Measurements from ENCODE around the gene SLC27A1. TPM values are rescaled to one million over a fixed set of nuclear protein-coding genes. Genes with fewer than 3 reads are reported as not detected.

The SLC27A1 gene
- total and polyA plus RNA-seq, 7 experiments from 2014 or later, result 3.1 to 15.1 (median 10.5) TPM

DNA sequence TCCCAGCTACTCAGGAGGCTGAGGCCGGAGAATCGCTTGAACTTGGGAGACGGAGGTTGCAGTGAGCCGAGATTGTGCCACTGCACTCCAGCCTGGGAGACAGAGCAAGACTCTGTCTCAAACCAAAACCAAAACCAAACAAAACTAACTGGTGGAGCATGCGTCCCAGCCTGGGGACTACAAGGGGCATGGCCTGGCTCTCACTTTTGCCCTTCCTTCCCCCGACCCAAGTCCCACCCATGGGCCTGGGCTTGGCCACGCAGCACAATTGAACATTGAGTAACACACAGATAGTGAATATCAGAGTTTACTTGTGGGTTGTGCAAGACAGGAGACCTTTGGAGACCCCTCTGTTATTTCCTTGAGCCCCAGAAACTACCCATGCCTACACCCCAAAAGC lies 35.1 kb upstream of the SLC27A1 start:
- no peaks in the 10 kb centered on the region for H3K4me1 ChIP-seq (ENCODE audit: control insufficient read depth in 2 of 2, insufficient read depth in 2 of 2, low read length in 2 of 2)
- Mint-ChIP-seq H3K9me3 (no peaks in the 10 kb centered on the region), H3K36me3 (no peaks in the 10 kb centered on the region), H3K27me3 (no peaks in the 10 kb centered on the region), H3K4me3 (no peak overlapping the region), H3K27ac (no peak overlapping the region), H3K4me1 (peaks cover 0 to 5% (median 0%) of the 10 kb centered on the region in 7 donors)
- intact Hi-C loops (cut with micrococcal nuclease), result no loop called here
- ChIA-PET CTCF (no interaction called here), POLR2A (no interaction called here)
- no peak overlapping the region for H3K4me3 ChIP-seq (ENCODE audit: low read length)
- ATAC-seq (no peak), DNase-seq (no peak)
- no peaks in the 10 kb centered on the region for H3K27me3 ChIP-seq (ENCODE audit: control insufficient read depth in 2 of 2, insufficient read depth in 2 of 2, low read length in 2 of 2)
- no peaks in the 10 kb centered on the region for H3K9me3 ChIP-seq (ENCODE audit: control insufficient read depth in 2 of 3, low read length in 3 of 3)
- H3K27ac ChIP-seq (ENCODE audit: low read depth, low read length), result no peak overlapping the region
- no peaks in the 10 kb centered on the region for H3K36me3 ChIP-seq (ENCODE audit: control insufficient read depth in 2 of 3, insufficient read depth in 3 of 3, low read length in 3 of 3)

DNA sequence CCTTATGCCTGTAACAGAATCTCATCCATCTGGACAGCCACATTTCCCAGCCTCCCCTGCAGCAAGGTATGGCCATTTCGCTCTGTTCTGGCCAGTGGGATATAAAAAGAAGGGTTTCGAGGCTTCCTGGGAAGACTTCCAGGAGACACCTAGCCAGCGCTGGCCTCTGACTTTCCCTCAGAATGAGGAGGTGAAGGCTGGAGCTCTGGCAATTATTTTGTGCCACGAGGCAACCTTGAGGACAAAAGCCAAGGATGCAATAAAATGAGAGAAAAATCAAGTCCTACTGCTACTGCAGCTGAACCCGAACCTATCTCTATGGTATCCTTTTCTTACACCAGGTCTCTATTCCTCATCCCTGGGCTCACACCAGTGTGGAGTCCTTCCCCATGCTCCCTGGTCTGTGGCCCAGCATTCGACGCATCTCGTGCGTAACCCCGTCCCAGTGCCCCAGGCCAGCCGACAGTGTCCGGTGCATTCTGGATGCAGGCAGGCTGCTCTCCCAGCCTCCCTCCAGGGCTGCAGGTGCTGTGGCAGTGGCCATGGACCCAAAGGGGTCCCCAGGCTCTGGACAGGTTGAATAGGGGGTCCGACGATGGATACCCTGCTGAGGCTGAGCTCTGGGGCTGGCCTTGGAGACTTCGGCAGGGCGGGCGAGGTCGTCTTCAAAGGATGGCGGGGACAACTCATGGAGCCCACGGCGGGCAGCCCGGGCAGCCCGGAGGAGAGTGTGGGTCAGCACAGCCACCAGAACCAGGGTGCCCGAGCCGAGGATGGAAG lies 34.0 kb upstream of the SLC27A1 start:
- ChIA-PET CTCF (no interaction called here), POLR2A (no interaction called here)
- H3K4me1 ChIP-seq (ENCODE audit: control insufficient read depth in 2 of 2, insufficient read depth in 2 of 2, low read length in 2 of 2), result no peaks in the 10 kb centered on the region
- no peaks in the 10 kb centered on the region for H3K27me3 ChIP-seq (ENCODE audit: control insufficient read depth in 2 of 2, insufficient read depth in 2 of 2, low read length in 2 of 2)
- no peak overlapping the region for H3K27ac ChIP-seq (ENCODE audit: low read depth, low read length)
- Mint-ChIP-seq H3K27me3 (no peaks in the 10 kb centered on the region), H3K4me1 (peaks cover 0 to 5% (median 0%) of the 10 kb centered on the region in 7 donors), H3K36me3 (no peaks in the 10 kb centered on the region), H3K27ac (no peak overlapping the region), H3K9me3 (no peaks in the 10 kb centered on the region), H3K4me3 (no peak overlapping the region)
- no peak overlapping the region for H3K4me3 ChIP-seq (ENCODE audit: low read length)
- no peak for DNase-seq
- ATAC-seq, result no peak
- intact Hi-C loops (cut with micrococcal nuclease), result no loop called here
- peaks cover 0 to under 1% (median 0%) of the 10 kb centered on the region in 3 experiments for H3K9me3 ChIP-seq (ENCODE audit: control insufficient read depth in 2 of 3, low read length in 3 of 3)
- H3K36me3 ChIP-seq (ENCODE audit: control insufficient read depth in 2 of 3, insufficient read depth in 3 of 3, low read length in 3 of 3), result no peaks in the 10 kb centered on the region

DNA sequence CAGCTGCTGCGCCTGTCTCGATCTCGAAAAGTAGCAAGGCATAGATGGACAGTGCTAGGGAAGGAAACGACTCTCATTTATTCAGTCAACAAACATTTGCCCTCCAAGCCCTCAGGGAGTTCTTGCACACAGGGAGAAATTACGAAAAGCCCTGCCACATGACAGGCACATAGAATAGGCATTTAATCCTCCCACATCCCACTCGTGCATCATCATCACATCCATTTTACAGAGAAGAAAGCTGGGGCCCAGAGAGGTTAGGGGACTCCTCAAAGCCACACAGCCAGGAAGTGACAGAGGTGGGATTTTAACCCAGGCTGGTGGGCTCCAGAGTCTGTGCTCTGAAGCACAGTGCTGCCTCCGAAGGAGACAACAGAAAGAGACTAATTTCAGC lies 33.5 kb upstream of the SLC27A1 start:
- Mint-ChIP-seq H3K27me3 (no peaks in the 10 kb centered on the region), H3K36me3 (no peaks in the 10 kb centered on the region), H3K9me3 (peaks cover 0 to 2% (median 0%) of the 10 kb centered on the region in 11 donors), H3K27ac (no peak overlapping the region), H3K4me3 (no peak overlapping the region), H3K4me1 (peaks cover 0 to 1% (median 0%) of the 10 kb centered on the region in 7 donors)
- Histone ChIP-seq H3K4me1 (ENCODE audit: control insufficient read depth in 2 of 2, insufficient read depth in 2 of 2, low read length in 2 of 2) (no peaks in the 10 kb centered on the region), H3K4me3 (ENCODE audit: low read length) (no peak overlapping the region), H3K36me3 (ENCODE audit: control insufficient read depth in 2 of 3, insufficient read depth in 3 of 3, low read length in 3 of 3) (no peaks in the 10 kb centered on the region), H3K9me3 (ENCODE audit: control insufficient read depth in 2 of 3, low read length in 3 of 3) (peaks cover 0 to 3% (median 0%) of the 10 kb centered on the region in 3 experiments), H3K27me3 (ENCODE audit: control insufficient read depth in 2 of 2, insufficient read depth in 2 of 2, low read length in 2 of 2) (no peaks in the 10 kb centered on the region), H3K27ac (ENCODE audit: low read depth, low read length) (no peak overlapping the region)
- DNase-seq, result no peak
- POLR2A ChIA-PET, result interaction anchor here (0.6 kb wide), 1 partner anchor 20 kb away, joined by 3 read pairs; no protein-coding TSS in a partner anchor
- no peak for ATAC-seq
- intact Hi-C loops (cut with micrococcal nuclease), result no loop called here
- CTCF ChIA-PET, result interaction anchor here (1.4 kb wide), 1 partner anchor 59 kb away, joined by 4 read pairs; no protein-coding TSS in a partner anchor

DNA sequence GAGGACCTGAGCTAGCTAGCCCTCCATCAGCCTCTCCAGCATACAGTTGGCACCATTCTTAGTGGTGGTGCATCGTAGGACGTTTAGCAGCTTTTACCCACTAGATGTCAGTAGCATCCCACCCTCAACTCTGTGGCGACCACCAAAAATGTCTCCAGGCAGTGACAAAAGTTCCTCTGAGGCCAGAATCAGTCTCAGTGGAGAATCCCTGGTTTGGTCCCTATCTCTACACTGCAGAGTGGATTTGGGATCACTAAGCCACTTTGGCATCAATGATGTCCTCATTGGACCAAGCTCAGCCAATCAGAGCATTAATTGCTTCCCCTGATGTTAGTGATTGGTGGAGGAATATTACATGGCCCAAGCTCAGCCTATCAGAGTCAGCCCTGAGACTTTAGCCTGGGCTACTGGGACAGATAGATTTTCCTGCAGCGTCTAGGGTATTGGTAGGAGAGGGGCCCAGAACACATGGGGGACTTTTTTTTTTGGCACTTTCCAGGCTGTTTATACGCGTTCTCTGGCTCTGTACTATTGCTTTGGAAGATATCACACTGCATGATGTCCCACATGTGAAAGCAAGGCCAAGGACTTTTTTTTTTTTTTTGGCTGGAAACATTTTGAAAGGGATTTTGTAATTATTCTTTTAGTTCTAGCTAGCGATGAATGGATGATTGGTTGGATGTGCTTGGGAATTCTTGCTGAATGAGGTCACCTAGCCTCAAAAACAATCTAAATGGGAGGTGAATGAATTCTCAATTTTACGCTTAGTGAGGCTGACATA lies 28.9 kb upstream of the SLC27A1 start:
- Mint-ChIP-seq H3K4me1 (peaks cover 0 to 1% (median 0%) of the 10 kb centered on the region in 7 donors), H3K27ac (no peak overlapping the region), H3K4me3 (no peak overlapping the region), H3K27me3 (no peaks in the 10 kb centered on the region), H3K9me3 (peaks cover 0 to 3% (median 0%) of the 10 kb centered on the region in 11 donors), H3K36me3 (no peaks in the 10 kb centered on the region)
- Histone ChIP-seq H3K27me3 (ENCODE audit: control insufficient read depth in 2 of 2, insufficient read depth in 2 of 2, low read length in 2 of 2) (no peaks in the 10 kb centered on the region), H3K4me1 (ENCODE audit: control insufficient read depth in 2 of 2, insufficient read depth in 2 of 2, low read length in 2 of 2) (no peaks in the 10 kb centered on the region), H3K27ac (ENCODE audit: low read depth, low read length) (no peak overlapping the region), H3K36me3 (ENCODE audit: control insufficient read depth in 2 of 3, insufficient read depth in 3 of 3, low read length in 3 of 3) (no peaks in the 10 kb centered on the region), H3K9me3 (ENCODE audit: control insufficient read depth in 2 of 3, low read length in 3 of 3) (peaks cover 0 to 3% (median 0%) of the 10 kb centered on the region in 3 experiments), H3K4me3 (ENCODE audit: low read length) (no peak overlapping the region)
- ATAC-seq (peak; percentile 54), DNase-seq (peak in 3 of 9 donors; percentile 14 to 35 (median 33))
- CTCF ChIA-PET, result interaction anchor here (0.5 to 0.7 kb wide), 4 partner anchors 26 to 354 kb away, joined by 3 read pairs; partner anchors contain the start of gene B3GNT3
- intact Hi-C loops (cut with micrococcal nuclease), result loop anchor here in 1 of 2 donors (1.0 kb wide), 1 partner anchor 414 kb away; no protein-coding TSS in a partner anchor
- POLR2A ChIA-PET, result interaction anchor here (0.6 to 0.7 kb wide), 2 partner anchors 24 to 141 kb away, joined by 4 to 5 read pairs; no protein-coding TSS in a partner anchor

DNA sequence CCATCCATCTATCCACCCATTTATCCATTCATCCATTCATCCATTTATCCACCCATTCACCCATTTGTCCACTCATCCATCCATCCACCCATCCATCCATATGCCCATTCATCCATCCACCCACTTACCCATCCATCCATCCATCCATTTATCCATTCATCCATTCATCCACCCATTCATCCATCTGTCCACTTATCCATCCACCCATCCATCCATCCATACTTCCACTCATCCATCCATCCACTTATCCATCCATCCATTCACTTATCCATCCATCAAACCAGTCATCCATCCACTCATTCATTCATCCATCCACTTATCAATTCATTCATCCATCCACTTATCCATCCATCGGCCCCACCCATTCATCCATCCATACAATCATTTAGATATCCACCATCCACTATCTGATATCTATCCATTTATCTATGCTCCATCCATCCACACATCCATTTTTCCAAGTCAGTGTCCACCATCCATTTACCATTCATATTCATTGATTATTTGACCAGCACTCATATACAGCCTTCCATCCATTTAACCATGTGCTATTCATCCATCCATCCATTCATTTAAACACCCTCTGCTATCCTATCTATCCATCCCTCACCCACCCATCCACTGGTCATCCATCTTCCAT lies 24.7 kb upstream of the SLC27A1 start:
- DNase-seq, result no peak
- peaks cover 0 to 19% (median 7%) of the 10 kb centered on the region in 5 donors for H3K27me3 Mint-ChIP-seq
- H3K4me3 ChIP-seq (ENCODE audit: low read length), result no peak overlapping the region
- no peaks in the 10 kb centered on the region for H3K36me3 ChIP-seq (ENCODE audit: control insufficient read depth in 2 of 3, insufficient read depth in 3 of 3, low read length in 3 of 3)
- CTCF ChIA-PET, result interaction anchor here (1.8 kb wide), 1 partner anchor 20 kb away, joined by 5 read pairs; no protein-coding TSS in a partner anchor
- no peak for ATAC-seq
- H3K36me3 Mint-ChIP-seq, result no peaks in the 10 kb centered on the region
- POLR2A ChIA-PET, result no interaction called here
- no peak overlapping the region for H3K27ac Mint-ChIP-seq
- intact Hi-C loops (cut with micrococcal nuclease), result no loop called here
- H3K27me3 ChIP-seq (ENCODE audit: control insufficient read depth in 2 of 2, insufficient read depth in 2 of 2, low read length in 2 of 2), result no peaks in the 10 kb centered on the region
- no peak overlapping the region for H3K27ac ChIP-seq (ENCODE audit: low read depth, low read length)
- H3K9me3 Mint-ChIP-seq, result peaks cover 0 to 3% (median 0%) of the 10 kb centered on the region in 11 donors
- no peak overlapping the region for H3K4me3 Mint-ChIP-seq
- H3K9me3 ChIP-seq (ENCODE audit: control insufficient read depth in 2 of 3, low read length in 3 of 3), result peaks cover 0 to 3% (median 0%) of the 10 kb centered on the region in 3 experiments
- H3K4me1 Mint-ChIP-seq, result peaks cover 0 to 15% (median 9%) of the 10 kb centered on the region in 7 donors
- no peaks in the 10 kb centered on the region for H3K4me1 ChIP-seq (ENCODE audit: control insufficient read depth in 2 of 2, insufficient read depth in 2 of 2, low read length in 2 of 2)

DNA sequence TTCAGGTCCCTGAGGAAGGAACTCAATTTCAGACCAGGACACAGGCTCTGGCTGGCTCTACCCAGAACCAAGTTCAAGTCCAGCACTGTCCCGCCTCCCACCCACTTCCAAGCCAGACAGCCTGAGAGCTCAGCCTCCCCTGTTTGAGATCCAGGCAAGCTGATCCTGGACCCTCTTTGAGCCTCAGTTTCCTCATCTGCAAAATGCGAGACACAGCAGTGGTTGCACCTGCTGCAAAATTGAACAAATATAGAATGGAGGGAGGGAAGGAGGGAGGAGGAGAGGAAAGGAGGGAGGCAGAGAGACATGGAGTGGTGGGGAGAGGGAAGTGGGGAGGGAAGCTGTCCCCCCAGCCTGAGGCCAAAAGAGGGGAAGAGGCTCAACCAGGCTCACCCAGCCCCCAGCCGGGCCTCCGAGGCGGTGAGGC lies 22.6 kb upstream of the SLC27A1 start:
- ChIA-PET CTCF (interaction anchor here (1.0 kb wide), 1 partner anchor 54 kb away, joined by 3 read pairs; the partner anchor contains the start of gene CCDC194), POLR2A (no interaction called here)
- ATAC-seq (no peak), DNase-seq (no peak)
- H3K4me3 ChIP-seq (ENCODE audit: low read length), result no peak overlapping the region
- intact Hi-C loops (cut with micrococcal nuclease), result loop anchor here in 1 of 2 donors (1.0 kb wide), 1 partner anchor 52 kb away; no protein-coding TSS in a partner anchor
- H3K27me3 Mint-ChIP-seq, result peaks cover 0 to 24% (median 7%) of the 10 kb centered on the region in 5 donors
- no peaks in the 10 kb centered on the region for H3K4me1 ChIP-seq (ENCODE audit: control insufficient read depth in 2 of 2, insufficient read depth in 2 of 2, low read length in 2 of 2)
- peak overlapping the region in 8 of 10 donors; percentile 16 to 64 (median 52) for H3K4me3 Mint-ChIP-seq
- H3K27ac Mint-ChIP-seq, result no peak overlapping the region
- H3K36me3 ChIP-seq (ENCODE audit: control insufficient read depth in 2 of 3, insufficient read depth in 3 of 3, low read length in 3 of 3), result no peaks in the 10 kb centered on the region
- H3K9me3 ChIP-seq (ENCODE audit: control insufficient read depth in 2 of 3, low read length in 3 of 3), result no peaks in the 10 kb centered on the region
- peaks cover 0 to 15% (median 9%) of the 10 kb centered on the region in 7 donors for H3K4me1 Mint-ChIP-seq
- no peaks in the 10 kb centered on the region for H3K27me3 ChIP-seq (ENCODE audit: control insufficient read depth in 2 of 2, insufficient read depth in 2 of 2, low read length in 2 of 2)
- no peak overlapping the region for H3K27ac ChIP-seq (ENCODE audit: low read depth, low read length)
- H3K9me3 Mint-ChIP-seq, result peaks cover 0 to 3% (median 0%) of the 10 kb centered on the region in 11 donors
- H3K36me3 Mint-ChIP-seq, result no peaks in the 10 kb centered on the region

Measured in naive thymus-derived CD4-positive, alpha-beta T cell (primary cell).